ENCODE data around the gene FGF1. TPM values are rescaled to one million over a fixed set of nuclear protein-coding genes. Genes with fewer than 3 reads are reported as not detected.

The FGF1 gene
- total and polyA plus RNA-seq, 10 donors, result 0.32 to 12.9 (median 2.6) TPM

GRCh38 chr5:142569905-142570304 lies 116.0 kb downstream of the FGF1 start:
- H3K9me3 ChIP-seq, result no peaks in the 10 kb centered on the region
- intact Hi-C loops (cut with DNase I; ENCODE audit: low total_unique reads), result no loop called here
- no peaks in the 10 kb centered on the region for H3K27me3 ChIP-seq (replicated peaks in 1 of 7)
- WGBS, 5 donors, result 74 to 87% (median 84%) methylated on average over 6 of the region's 6 CpGs
- no peak overlapping the region for H3K27ac ChIP-seq
- TF ChIP-seq POLR2A (IDR thresholded peaks at IDR 0.05) (no peak), CTCF (IDR thresholded peaks at IDR 0.05 in 8 of 11, conservative IDR thresholded peaks at IDR 0.05 in 3 of 11) (no peak), POLR2AphosphoS5 (IDR thresholded peaks at IDR 0.05) (no peak)
- H3K4me1 ChIP-seq, result peaks cover 0 to 6% (median 0%) of the 10 kb centered on the region in 6 donors
- no peaks in the 10 kb centered on the region for H3K36me3 ChIP-seq
- H3K4me3 ChIP-seq, result no peak overlapping the region
- DNase-seq, result no peak

GRCh38 chr5:142568996-142569335 lies 116.9 kb downstream of the FGF1 start:
- H3K27ac ChIP-seq, result no peak overlapping the region
- DNase-seq, result no peak
- no peaks in the 10 kb centered on the region for H3K36me3 ChIP-seq
- TF ChIP-seq POLR2AphosphoS5 (IDR thresholded peaks at IDR 0.05), result no peak
- no peak for TF ChIP-seq POLR2A (IDR thresholded peaks at IDR 0.05)
- TF ChIP-seq CTCF (IDR thresholded peaks at IDR 0.05 in 8 of 11, conservative IDR thresholded peaks at IDR 0.05 in 3 of 11), result no peak
- H3K4me3 ChIP-seq, result no peak overlapping the region
- H3K27me3 ChIP-seq (replicated peaks in 1 of 7), result no peaks in the 10 kb centered on the region
- H3K4me1 ChIP-seq, result peaks cover 0 to 6% (median 0%) of the 10 kb centered on the region in 6 donors
- H3K9me3 ChIP-seq, result no peaks in the 10 kb centered on the region
- WGBS, 5 donors, result 92 to 100% (median 94%) methylated on average over 3 of the region's 3 CpGs
- intact Hi-C loops (cut with DNase I; ENCODE audit: low total_unique reads), result no loop called here

- H3K36me3 ChIP-seq, result no peaks in the 10 kb centered on the region
- 78 to 86% (median 82%) methylated on average over 10 of the region's 10 CpGs for WGBS, 5 donors
Measured at GRCh38 chr5:142568283-142568995, 117.5 kb downstream of the FGF1 start.

More at GRCh38 chr5:142568283-142568995, 117.5 kb downstream of the FGF1 start:
- no peaks in the 10 kb centered on the region for H3K9me3 ChIP-seq
- DNase-seq, result no peak
- no peak for TF ChIP-seq POLR2A (IDR thresholded peaks at IDR 0.05)
- TF ChIP-seq POLR2AphosphoS5 (IDR thresholded peaks at IDR 0.05), result no peak
- TF ChIP-seq CTCF (IDR thresholded peaks at IDR 0.05 in 8 of 11, conservative IDR thresholded peaks at IDR 0.05 in 3 of 11), result no peak
- intact Hi-C loops (cut with DNase I; ENCODE audit: low total_unique reads), result no loop called here
- H3K4me3 ChIP-seq, result no peak overlapping the region
- peak overlapping the region in 1 of 8 donors; percentile 23 for H3K27ac ChIP-seq
- H3K27me3 ChIP-seq (replicated peaks in 1 of 7), result no peaks in the 10 kb centered on the region
- peaks cover 0 to 6% (median 0%) of the 10 kb centered on the region in 6 donors for H3K4me1 ChIP-seq
